Activated CD8-positive, alpha-beta T cell treated with anti-CD3 and anti-CD28 coated beads, Interleukin-2, amount 10 ng/mL, durations not matched to agents 7 days and 5 days (primary cell): ENCODE results near the gene RTRAF. TPM values are rescaled to one million over a fixed set of nuclear protein-coding genes. Genes with fewer than 3 reads are reported as not detected.
A peak's percentile ranks its signal among the peaks of the same experiment; 100 is the strongest.

Experiments
- ATAC-seq: fragments of 150-1000 bp; cut with Tn5 transposase; one replicate; pipeline ENCODE4 v1.10.0; 2021; ENCODE audit warnings: moderate library complexity
- CTCF ChIA-PET: fragments of 350-600 bp; sonication (Branson Sonifier 250); formaldehyde crosslinking; loops from one replicate; lab custom pipeline; 2021; ENCODE audit warnings: antibody characterized with exemption; lab: Charles Lee
- POLR2A ChIA-PET: fragments of 350-600 bp; sonication (Branson Sonifier 250); formaldehyde crosslinking; loops from one replicate; lab custom pipeline; 2021; ENCODE audit warnings: antibody characterized with exemption; lab: Charles Lee
- DNase-seq: peaks from one replicate; pipeline ENCODE4 v3.0.0-alpha.2; 2020
- H3K27ac Mint-ChIP-seq: one replicate; pipeline ENCODE4 v1.8.0; 2021; ENCODE audit warnings: mild to moderate bottlenecking, mixed read lengths
- H3K27me3 Mint-ChIP-seq: one replicate; pipeline ENCODE4 v1.8.0; 2021; ENCODE audit warnings: low read depth, mixed read lengths
- H3K36me3 Mint-ChIP-seq: one replicate; pipeline ENCODE4 v1.8.0; 2021; ENCODE audit warnings: low read depth, mixed read lengths
- H3K4me1 Mint-ChIP-seq: one replicate; pipeline ENCODE4 v1.8.0; 2021; ENCODE audit warnings: low read depth, mixed read lengths
- H3K4me3 Mint-ChIP-seq: one replicate; pipeline ENCODE4 v1.8.0; 2021; ENCODE audit warnings: mild to moderate bottlenecking, mixed read lengths
- H3K9me3 Mint-ChIP-seq: one replicate; pipeline ENCODE4 v1.8.0; 2022; ENCODE audit warnings: mixed read lengths; ENCODE audit not compliant: insufficient read depth
- total RNA-seq, 2 experiments: library from RNA; stranded (reverse); gene quantifications; one replicate each; pipeline ENCODE4 v1.2.3, GENCODE V29; 2021

Gene RTRAF
- 100 to 1,000 TPM; 201 to 206 TPM for total RNA-seq

DNA sequence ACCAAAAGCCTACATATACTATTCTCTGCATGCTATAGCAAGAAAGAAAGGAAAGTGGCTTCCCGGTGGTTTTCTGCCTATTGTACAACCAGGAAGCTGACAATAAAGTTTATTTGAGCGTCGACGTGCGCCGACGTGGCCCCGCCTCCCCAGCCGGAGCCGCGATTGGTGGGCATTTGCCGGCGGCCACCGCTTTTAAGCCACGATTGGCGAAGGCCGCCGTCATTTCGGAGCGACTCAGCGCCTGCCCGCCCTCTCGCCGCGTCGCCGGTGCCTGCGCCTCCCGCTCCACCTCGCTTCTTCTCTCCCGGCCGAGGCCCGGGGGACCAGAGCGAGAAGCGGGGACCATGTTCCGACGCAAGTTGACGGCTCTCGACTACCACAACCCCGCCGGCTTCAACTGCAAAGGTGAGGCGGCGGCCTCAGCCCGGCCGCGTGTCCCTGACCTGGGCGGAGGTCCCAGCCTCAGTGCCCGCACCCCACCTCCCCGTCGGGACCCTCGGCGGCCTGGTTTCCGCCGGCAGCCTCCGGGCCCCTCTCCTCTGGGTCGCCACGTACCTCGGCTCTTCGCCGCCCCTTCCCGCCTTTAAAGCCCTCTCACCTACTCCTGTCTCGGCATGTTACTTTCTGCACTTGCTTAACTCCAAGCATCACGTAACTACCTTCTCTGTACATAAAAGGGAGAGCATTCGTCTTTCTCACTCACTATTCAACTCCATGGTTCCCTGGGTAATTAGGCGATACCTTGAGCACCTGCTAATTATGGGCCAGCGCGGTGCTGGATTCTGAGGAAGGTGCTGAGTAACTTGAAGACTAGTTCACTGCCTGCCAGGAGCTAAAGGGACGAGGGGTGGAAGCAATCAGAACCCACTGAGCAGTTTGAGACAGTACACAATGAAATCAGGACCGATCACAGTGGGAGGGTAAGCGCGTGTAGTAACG, at the start of gene RTRAF:
RTRAF (plus strand) TSS at position 254 of the 942 bp plus-strand sequence; CDS start at position 348, 94 bp downstream.
- no peaks in the 10 kb centered on the region for H3K9me3 Mint-ChIP-seq
- peaks cover 30% of the 10 kb centered on the region for H3K4me1 Mint-ChIP-seq
- peak within 1 kb of the TSS; percentile 96 for H3K27ac Mint-ChIP-seq
- ChIA-PET CTCF (interaction anchor here (0.9 to 1.4 kb wide), 5 partner anchors 11 to 282 kb away, joined by 3 to 4 read pairs (median 3); no protein-coding TSS in a partner anchor), POLR2A (interaction anchor here (0.6 to 0.7 kb wide), 3 partner anchors 80 to 285 kb away, joined by 3 read pairs; no protein-coding TSS in a partner anchor)
- peaks cover 5% of the 10 kb centered on the region for H3K27me3 Mint-ChIP-seq
- peak; percentile 98 for ATAC-seq
- DNase-seq: peak; percentile 95
- peak within 1 kb of the TSS; percentile 87 for H3K4me3 Mint-ChIP-seq
- peaks cover 23% of the 10 kb centered on the region for H3K36me3 Mint-ChIP-seq

- H3K36me3 Mint-ChIP-seq: peaks cover 71% of the 10 kb centered on the region
Observed at GRCh38 chr14:51939755-51940301, 49.5 kb upstream of the RTRAF start.

DNA sequence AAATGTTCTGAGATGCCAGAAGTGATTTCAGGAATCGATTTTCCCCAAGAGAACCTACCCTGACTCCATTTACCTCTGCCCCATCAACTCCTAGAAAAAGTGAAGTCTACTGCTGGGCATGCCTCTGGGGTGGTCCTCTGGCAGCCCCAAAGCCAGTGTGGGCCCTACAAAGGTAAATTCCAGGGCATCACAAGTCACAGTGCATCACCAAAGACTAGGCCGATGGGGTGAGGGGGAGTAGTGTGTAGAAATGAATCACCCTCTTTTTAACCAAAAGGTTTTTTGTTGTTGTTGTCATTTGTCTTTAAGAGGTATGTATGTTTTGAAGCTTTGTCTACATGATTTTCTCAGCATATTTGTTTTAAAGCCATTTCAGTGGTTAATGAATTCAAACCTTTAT, 46.4 kb upstream of the RTRAF start:
- no peak for DNase-seq

More at GRCh38 chr14:51939755-51940301, 49.5 kb upstream of the RTRAF start:
- H3K4me1 Mint-ChIP-seq: peaks cover 14% of the 10 kb centered on the region
- ChIA-PET POLR2A (no interaction called here), CTCF (interaction anchor here (1.3 kb wide), 1 partner anchor 39 kb away, joined by 4 read pairs; no protein-coding TSS in a partner anchor)
- no peaks in the 10 kb centered on the region for H3K9me3 Mint-ChIP-seq
- DNase-seq (no peak), ATAC-seq (no peak)
- H3K27ac Mint-ChIP-seq: no peak overlapping the region
- no peak overlapping the region for H3K4me3 Mint-ChIP-seq
- H3K27me3 Mint-ChIP-seq: no peaks in the 10 kb centered on the region

DNA sequence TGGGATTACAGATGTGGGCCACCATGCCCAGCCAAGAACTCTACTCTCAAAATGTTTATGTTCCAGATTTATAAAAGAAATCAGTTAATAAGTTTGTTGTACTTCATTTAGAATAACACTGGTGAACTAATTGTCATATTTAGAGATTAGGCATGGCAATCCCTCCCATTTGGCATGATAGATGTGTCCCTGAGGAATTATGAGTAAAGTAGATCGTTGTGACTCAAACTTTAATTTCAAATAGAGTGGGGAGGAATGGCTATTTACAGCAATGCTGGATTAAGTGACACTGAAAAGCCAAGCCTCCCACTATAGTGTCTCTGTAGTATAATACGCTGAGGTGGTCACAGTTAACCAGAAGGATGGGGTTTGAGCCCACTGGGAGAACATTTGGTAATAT, 39.3 kb upstream of the RTRAF start:
- H3K4me1 Mint-ChIP-seq: peaks cover 3% of the 10 kb centered on the region
- ChIA-PET POLR2A (no interaction called here), CTCF (no interaction called here)
- no peak overlapping the region for H3K27ac Mint-ChIP-seq
- H3K27me3 Mint-ChIP-seq: no peaks in the 10 kb centered on the region
- no peak for ATAC-seq
- DNase-seq: no peak
- no peak overlapping the region for H3K4me3 Mint-ChIP-seq
- H3K9me3 Mint-ChIP-seq: peaks cover 8% of the 10 kb centered on the region
- peaks cover 85% of the 10 kb centered on the region for H3K36me3 Mint-ChIP-seq

More for the DNA sequence above, 46.4 kb upstream of the RTRAF start:
- no peak for ATAC-seq
- Mint-ChIP-seq H3K4me1 (peaks cover 13% of the 10 kb centered on the region), H3K27ac (no peak overlapping the region), H3K4me3 (no peak overlapping the region), H3K9me3 (peaks cover 8% of the 10 kb centered on the region), H3K36me3 (peaks cover 84% of the 10 kb centered on the region), H3K27me3 (no peaks in the 10 kb centered on the region)
- ChIA-PET POLR2A (no interaction called here), CTCF (no interaction called here)

GRCh38 chr14:51951656-51952055, 37.7 kb upstream of the RTRAF start:
- ATAC-seq (no peak), DNase-seq (no peak)
- Mint-ChIP-seq H3K4me1 (peaks cover under 1% of the 10 kb centered on the region), H3K27me3 (no peaks in the 10 kb centered on the region), H3K4me3 (no peak overlapping the region), H3K27ac (no peak overlapping the region), H3K9me3 (peaks cover 7% of the 10 kb centered on the region), H3K36me3 (peaks cover 84% of the 10 kb centered on the region)
- ChIA-PET POLR2A (no interaction called here), CTCF (interaction anchor here (1.0 kb wide), 1 partner anchor 27 kb away, joined by 4 read pairs; no protein-coding TSS in a partner anchor)

DNA sequence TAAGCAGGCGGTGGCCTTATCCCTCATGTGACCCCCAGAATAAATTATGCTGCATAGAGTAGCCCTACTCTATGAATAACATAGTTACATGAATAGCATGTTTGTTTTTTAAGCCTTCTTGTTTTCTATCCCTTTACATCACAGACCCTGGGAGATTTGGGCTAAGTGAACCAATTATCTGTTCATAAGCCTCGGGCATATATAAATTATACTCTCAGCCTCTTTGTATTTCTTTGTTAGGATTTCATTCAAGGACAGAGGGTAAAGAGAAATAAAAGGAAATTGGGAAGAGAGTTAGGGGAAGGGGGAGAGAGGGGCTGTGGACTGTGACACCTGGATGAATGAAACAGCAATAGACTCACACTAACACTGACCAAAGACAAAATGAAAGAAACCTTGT, 35.3 kb upstream of the RTRAF start:
- Mint-ChIP-seq H3K27me3 (no peaks in the 10 kb centered on the region), H3K4me3 (no peak overlapping the region), H3K9me3 (no peaks in the 10 kb centered on the region), H3K27ac (no peak overlapping the region), H3K4me1 (no peaks in the 10 kb centered on the region), H3K36me3 (peaks cover 91% of the 10 kb centered on the region)
- POLR2A ChIA-PET: interaction anchor here (0.6 kb wide), 2 partner anchors 55 to 375 kb away, joined by 3 to 6 read pairs; no protein-coding TSS in a partner anchor
- DNase-seq (no peak), ATAC-seq (no peak)
- CTCF ChIA-PET: interaction anchor here (1.6 kb wide), 1 partner anchor 25 kb away, joined by 5 read pairs; no protein-coding TSS in a partner anchor

GRCh38 chr14:51954657-51955056, 34.7 kb upstream of the RTRAF start:
- H3K4me3 Mint-ChIP-seq: no peak overlapping the region
- H3K9me3 Mint-ChIP-seq: peaks cover 5% of the 10 kb centered on the region
- DNase-seq (no peak), ATAC-seq (no peak)
- no peak overlapping the region for H3K27ac Mint-ChIP-seq
- peaks cover 95% of the 10 kb centered on the region for H3K36me3 Mint-ChIP-seq
- no peaks in the 10 kb centered on the region for H3K27me3 Mint-ChIP-seq
- ChIA-PET POLR2A (interaction anchor here (0.6 kb wide), 1 partner anchor 56 kb away, joined by 3 read pairs; no protein-coding TSS in a partner anchor), CTCF (interaction anchor here (1.2 to 1.6 kb wide), 2 partner anchors 15 to 24 kb away, joined by 3 to 5 read pairs; no protein-coding TSS in a partner anchor)
- no peaks in the 10 kb centered on the region for H3K4me1 Mint-ChIP-seq

DNA sequence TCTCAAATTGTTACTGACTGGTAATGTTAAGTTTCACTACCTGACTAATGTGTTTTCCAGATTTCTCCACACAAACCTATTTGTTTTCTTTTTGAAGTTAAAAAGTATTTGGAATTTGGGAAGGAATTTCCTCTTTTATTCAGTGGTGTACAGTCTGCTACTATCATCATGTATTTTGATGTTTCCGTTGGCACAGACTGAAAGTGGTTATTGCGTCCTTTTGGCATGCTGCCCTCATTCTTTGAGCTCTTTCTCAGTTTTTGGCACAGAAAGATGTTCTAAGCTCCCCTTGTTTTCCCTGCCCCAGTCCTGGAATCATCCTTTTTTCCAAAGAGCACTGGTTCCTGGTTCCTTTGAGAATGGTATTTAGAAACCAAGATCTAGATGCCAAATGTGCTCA, 31.4 kb upstream of the RTRAF start:
- ATAC-seq (no peak), DNase-seq (no peak)
- CTCF ChIA-PET: no interaction called here
- Mint-ChIP-seq H3K4me1 (peaks cover 17% of the 10 kb centered on the region), H3K27ac (no peak overlapping the region), H3K9me3 (peaks cover 9% of the 10 kb centered on the region), H3K4me3 (no peak overlapping the region), H3K27me3 (no peaks in the 10 kb centered on the region), H3K36me3 (peaks cover 89% of the 10 kb centered on the region)
- POLR2A ChIA-PET: no interaction called here

DNA sequence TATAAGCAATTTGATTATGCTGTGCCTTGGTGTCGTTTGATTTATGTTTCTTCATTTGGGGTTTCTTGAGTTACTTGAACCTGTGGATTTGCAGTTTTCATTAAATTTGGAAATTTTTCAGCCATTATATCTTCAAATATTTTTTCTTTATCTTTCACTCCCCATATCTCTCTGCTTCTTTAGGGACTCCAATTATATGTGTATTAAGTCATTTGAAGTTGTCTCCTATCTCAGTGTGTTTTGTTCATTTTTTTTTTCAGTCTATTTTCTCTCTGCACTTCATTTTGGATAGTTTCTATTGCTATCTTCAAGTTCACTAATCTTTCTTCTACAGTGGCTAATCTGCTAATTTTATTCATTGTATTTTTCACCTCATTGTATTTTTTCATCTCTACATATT, 29.4 kb upstream of the RTRAF start:
- peaks cover 24% of the 10 kb centered on the region for H3K4me1 Mint-ChIP-seq
- H3K9me3 Mint-ChIP-seq: peaks cover 9% of the 10 kb centered on the region
- DNase-seq: no peak
- no peak for ATAC-seq
- CTCF ChIA-PET: no interaction called here
- H3K4me3 Mint-ChIP-seq: no peak overlapping the region
- H3K27ac Mint-ChIP-seq: no peak overlapping the region
- peaks cover 81% of the 10 kb centered on the region for H3K36me3 Mint-ChIP-seq
- POLR2A ChIA-PET: no interaction called here
- no peaks in the 10 kb centered on the region for H3K27me3 Mint-ChIP-seq

DNA sequence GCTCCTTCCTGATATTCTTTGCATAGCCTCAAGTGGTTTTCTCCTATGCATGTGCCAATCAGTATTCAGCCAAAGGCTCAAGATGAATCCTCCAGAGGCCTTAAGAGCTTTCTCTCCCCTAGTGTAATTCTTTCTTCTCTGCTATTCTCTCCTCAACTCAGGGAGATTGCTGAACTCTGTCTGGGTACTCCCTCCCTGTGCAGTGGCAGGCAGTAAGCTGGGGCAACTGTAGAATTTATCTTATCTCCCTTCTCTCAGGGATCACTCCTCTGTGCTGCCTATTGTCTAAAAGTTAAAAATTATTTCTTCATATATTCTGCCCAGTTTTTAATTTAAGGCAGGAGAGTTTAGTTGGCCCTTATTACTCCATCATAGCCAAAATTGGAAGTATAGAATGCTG, 28.5 kb upstream of the RTRAF start:
- H3K4me3 Mint-ChIP-seq: no peak overlapping the region
- H3K9me3 Mint-ChIP-seq: peaks cover 9% of the 10 kb centered on the region
- H3K27me3 Mint-ChIP-seq: no peaks in the 10 kb centered on the region
- ATAC-seq (no peak), DNase-seq (no peak)
- ChIA-PET CTCF (no interaction called here), POLR2A (no interaction called here)
- H3K27ac Mint-ChIP-seq: no peak overlapping the region
- H3K4me1 Mint-ChIP-seq: peaks cover 24% of the 10 kb centered on the region
- H3K36me3 Mint-ChIP-seq: peaks cover 80% of the 10 kb centered on the region

DNA sequence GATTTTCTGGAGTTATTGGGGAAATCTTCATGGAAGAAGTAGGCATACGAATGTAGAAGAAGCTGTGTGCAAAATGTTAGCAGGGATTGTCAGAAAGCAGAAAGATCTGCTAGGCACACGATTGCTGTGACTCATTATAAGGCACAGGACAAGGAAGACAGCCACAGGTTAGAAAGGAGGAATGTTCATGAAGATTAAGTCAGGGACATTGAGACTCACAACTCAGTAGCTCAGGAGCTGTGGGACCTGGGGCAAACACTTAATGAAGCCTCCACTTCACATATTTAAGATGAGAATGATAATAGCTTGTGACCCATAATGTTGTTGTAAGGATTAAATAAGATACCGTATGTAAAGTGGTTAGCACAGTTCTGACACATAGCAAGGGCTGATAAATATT, 26.6 kb upstream of the RTRAF start:
- H3K36me3 Mint-ChIP-seq: peaks cover 76% of the 10 kb centered on the region
- ATAC-seq: no peak
- H3K27me3 Mint-ChIP-seq: no peaks in the 10 kb centered on the region
- no peak for DNase-seq
- no peak overlapping the region for H3K4me3 Mint-ChIP-seq
- H3K9me3 Mint-ChIP-seq: peaks cover 9% of the 10 kb centered on the region
- peak overlapping the region; percentile 7 for H3K27ac Mint-ChIP-seq
- peaks cover 24% of the 10 kb centered on the region for H3K4me1 Mint-ChIP-seq
- ChIA-PET POLR2A (no interaction called here), CTCF (interaction anchor here (0.7 to 1.5 kb wide), 3 partner anchors 16 to 57 kb away, joined by 3 to 12 read pairs (median 3); no protein-coding TSS in a partner anchor)
